SKM-1 (cell line): Measurements from ENCODE around the gene CYP26B1.

Source experiments
- DNase-seq: peaks from one replicate; lab custom pipeline; 2025; ENCODE audit not compliant: unreplicated experiment; lab: John Stamatoyannopoulos, UW

Gene CYP26B1

DNA sequence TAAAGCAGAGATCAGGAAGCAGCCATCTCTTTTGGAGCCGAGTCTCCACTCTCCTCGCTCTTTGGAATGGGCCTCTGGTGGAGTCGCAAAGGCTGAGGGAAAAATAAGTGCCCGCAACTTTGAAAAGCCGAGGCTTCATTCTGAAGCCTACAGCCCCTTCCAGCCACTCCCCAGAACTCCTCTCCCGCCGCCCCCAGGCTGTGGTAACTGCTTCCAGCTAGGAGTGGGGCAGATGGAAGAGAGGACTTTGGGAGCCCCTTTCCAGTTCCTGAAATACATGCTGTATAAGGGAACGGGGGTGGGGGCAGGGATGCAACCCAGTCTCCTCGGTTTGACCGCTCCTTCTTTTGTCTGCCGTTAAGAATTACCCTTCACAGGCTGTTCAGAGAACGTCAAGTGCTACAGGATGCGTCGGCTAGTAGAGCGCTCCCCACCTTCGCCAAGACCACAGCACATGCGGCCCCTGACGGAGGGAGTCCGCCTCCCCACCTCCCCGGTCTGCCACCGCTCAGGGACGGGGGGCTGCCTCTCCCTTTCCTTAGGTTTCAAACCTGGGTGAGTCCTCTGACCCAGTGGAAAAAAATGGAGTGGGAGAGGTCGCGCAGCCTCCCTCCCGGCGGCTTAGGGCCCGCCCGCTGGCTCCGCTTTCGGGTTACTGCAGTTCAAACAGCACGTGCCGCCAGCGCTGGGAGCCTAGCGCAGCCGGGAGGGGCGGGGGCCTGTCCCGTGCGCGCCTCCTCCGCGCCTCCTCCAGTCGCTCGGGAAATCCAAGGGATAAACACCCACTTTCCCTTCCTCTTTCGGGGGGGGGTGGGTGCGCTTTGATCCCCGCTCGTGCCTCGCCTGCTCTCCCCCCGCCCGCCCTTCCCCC lies 4.9 kb downstream of the CYP26B1 start:
- DNase-seq: no peak

DNA sequence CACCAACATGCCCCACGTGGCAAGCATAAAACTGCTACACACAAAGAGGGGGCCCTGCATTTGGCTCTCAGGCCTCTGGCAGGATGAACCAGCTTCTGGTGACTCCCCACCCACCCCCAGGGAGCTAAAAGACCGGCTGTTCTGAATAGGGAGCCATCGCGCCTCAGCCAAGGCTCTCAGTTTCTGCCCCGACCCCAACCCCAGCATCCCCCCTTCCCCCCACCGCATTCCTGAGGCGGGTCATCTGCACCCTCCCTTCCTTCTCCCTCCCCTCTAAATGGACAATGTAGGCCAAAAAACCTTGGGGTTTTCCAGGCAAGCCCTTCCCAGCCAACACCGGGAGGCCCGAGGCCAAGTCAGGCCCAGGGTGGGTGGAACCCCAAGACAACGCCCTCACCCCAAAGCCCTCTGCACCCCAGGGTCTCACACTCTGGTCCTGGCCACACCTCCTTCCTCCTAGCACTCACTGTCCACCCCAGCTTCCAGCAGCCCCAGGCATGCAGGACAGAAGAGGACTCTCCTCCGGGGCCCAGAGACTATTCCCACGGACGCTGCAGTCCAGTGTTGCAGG lies 5.7 kb downstream of the CYP26B1 start:
- no peak for DNase-seq

DNA sequence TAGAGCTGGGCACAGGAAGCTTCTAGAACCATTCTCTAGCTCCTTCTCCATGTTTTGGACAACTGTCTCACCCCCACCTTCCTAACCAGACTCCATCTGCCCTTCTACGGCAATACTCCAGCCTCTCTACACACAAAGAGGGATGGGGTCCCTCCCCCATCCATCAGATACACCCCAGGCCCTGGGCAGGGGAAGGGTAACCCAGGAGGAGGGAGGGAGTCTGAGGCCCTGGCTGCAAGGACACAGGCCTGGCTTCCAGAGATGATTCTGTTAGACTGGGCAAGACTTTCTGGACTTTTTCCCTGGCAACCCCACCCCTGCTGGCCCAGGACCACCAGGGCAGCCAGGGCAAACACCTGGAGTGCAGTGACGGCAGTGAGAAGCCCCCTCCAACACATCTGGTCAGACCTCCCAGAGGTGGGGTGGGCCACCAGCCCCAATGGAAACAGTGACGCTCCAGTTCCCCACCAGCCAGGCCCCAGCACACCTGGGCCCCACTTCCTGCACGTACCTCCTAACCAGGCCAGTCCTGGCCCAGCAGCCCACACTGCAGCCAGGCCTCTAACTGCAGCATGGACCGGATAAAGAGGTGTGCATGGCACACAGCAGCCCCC lies 6.5 kb downstream of the CYP26B1 start:
- DNase-seq: no peak

DNA sequence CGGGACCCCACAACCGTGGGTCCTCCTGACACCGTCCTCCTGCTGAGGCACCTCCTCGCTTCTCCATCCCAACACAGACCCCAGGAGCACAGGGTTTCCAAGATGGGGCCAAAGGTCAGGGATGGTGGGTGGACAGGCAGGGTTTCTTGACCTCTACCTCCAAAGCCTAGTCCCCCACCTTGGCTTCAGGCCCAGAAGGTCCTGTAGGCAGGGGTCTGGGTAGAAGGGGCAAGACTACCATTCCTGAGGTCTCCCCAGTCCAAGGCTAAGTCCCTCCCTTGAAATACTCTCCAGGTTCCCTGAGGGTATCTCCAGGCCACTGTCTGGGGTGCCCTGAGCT lies 7.1 kb downstream of the CYP26B1 start:
- no peak for DNase-seq

DNA sequence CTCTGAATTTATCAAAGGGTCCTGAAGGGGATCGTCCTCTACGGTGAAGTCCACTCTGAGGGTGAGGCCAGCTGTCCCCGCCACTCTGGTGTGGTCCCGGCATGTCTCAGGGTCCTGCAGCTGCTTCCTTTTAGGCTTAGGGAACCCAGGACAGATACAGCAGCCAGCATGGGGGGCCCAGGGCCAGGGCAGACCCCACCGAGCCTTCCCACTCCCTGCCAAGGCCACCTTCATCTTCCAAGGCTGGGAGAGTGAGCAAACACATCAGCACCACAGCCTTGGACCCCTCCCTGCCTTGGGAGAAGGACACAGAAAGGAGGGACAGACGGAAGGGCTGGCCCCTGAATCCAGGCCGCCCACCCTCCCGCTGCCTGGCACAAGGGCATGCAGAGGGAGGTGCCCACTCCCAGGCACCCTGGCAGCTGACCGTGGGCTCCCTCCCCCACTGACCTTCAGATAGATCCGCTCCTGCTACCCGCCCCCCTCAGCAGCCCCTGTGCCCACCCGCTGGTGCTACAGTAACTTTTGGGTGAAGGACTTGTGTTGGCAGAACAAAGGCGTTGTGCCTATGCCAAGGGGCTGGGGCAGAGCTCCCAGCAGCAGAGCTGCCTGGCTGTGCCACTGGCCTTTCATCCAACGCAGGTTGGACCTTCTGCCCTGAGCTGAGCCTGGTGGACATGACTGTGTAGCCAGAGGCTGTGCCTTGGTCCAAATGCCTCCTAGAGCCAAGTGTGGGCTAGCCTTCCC lies 7.6 kb downstream of the CYP26B1 start:
- DNase-seq: no peak

DNA sequence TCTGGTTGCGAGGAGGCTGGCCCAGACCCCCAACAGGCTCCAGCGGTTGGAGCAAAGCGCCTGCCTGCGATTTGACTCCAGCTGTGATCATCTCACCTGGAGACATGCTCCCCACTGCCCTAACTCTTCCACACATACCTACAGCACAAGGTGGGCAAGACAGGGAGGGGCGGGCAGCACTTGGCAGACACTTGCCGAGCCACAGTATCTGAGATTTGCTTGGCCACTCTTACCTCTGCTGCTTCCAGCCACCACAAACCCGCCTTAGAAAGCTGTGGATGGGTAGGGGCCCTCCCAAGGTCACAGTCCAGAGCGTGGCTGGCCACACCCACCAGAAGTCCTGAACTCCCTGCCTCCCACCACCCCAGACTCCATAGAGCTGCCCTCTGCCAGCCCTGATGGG lies 8.2 kb downstream of the CYP26B1 start:
- no peak for DNase-seq

DNA sequence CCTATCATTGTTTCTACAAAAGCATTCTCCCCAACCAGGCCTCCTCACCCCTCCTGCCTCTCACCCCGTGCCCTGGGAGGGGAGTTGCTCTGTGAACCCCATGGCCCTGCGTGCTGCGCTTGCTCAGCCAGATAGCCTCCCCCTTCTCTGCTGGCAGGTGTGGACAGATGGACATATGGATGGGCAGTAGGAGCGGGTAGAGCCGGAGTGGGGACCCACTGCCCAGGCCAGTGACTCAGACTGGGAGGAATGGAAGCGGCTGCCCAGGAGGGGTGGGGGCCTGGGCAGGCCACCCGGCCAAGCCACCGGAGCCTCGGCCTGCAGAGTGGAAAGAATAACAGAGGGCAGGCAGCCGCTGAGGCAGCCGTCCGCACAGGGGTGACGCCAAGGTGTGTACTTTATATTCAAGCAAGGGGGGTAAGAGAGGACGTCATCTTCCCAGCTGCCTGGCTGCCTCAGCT lies 8.7 kb downstream of the CYP26B1 start:
- no peak for DNase-seq

DNA sequence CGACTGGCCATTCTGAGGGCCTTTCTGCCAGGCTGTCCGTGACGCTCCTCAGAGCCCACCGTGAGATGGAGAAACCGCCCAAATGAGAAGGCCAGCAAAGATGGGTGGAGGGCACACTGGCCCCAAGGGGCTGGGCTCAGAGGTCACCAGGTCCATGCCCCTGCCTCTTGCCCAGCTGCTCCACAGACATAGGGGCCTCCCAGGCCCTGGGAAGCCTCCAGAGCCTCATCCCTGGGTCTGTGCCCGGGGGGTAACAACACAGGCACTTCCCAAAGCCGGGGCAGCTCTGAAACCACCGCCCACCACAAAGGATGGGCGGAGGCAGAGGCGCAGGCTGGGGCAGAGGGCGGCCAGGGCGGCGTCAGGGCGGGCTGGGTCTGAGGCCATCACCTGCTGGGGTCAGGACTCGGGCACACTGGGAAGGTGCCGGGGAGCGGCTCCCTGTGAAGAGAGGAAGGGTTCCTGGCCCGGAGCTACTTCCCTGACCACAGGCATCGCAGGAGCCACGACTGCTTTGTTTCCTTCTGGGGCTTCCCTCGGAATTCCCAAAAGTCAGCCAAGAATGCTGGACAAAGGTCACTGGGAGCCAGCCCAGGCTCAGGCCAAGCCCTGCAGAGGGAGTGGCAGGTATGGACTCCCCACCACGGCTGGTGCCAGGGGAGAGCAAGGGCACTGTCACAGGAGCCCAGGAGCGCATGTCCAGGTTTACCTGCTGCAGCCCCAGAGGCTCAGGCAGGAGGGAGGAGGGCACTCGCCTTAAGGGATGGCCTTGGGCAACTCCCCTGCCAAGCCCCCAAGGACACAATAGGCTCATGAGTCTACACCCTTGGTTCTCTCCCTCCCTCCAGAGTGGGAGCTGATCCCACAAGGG lies 9.4 kb downstream of the CYP26B1 start:
- no peak for DNase-seq

DNA sequence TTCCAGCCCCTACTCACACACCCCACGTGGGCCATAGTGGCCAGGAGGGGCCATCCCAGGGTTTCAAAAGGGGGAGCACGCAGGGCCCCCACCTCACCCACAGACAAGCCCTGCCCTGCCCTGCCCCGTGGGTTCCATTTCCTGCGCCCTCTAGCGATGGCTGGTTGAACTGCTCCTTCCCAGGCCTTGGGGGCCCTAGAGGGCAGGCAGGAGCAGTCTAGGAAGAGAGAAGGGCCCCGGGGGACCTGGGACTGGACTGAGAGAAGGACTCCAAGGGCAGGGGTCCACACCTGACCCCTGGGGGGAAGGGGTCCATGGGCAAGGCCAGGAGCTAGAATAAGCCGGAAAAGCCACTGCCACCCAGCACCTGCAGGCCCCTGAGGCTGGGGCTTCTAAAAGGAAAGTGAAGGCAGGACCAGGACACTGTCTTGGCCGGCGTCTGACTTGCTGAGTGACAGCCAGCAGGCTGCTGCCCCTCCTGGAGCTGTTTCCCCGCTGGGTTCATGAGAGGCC lies 10.1 kb downstream of the CYP26B1 start:
- DNase-seq: peak; percentile 18

DNA sequence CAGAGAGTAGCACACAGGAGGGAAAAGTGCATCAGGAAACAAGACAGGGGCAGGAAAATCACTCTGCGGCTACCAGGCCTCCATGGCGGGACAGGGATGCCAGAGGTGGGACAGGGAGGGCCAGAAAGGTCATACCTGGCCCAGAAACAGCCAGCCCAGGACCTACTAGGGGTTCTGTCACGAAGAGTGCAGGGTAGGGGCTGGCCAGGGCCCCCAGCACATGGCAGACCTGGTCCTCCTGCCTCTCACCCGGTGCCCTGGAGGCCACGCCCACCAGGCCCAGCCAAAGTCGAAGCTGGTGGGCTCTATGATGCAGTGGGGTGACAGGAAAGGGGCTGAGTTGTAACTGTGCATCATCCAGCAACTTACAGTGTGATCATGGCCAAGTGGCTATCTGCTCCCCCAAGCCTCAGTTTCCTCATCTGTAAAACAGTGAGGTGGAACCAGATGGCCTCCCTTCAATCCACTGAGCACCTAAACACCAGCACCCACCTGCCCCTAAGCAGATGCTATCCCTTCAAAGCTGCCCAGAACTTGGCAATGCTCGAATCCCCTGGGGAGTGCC lies 10.6 kb downstream of the CYP26B1 start:
- no peak for DNase-seq

DNA sequence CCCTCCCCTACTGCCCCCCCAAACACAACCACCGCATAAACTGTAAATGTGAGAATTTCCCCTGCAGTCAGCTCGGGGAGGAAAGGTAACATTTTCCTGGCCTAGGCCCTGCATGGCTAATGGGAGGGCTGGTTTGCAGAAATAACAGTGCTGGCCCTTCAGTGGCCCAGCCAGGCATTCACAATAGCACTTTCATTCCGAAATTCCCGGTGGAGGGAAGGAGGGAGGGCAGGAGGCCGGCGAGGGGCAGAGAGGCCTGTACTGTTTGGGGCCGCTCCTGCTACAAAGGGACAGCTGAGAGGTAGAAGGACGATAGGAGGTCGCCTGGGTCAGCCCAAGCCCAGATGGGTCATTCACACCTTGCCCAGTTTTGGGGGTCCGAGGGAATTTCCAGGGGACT lies 11.3 kb downstream of the CYP26B1 start:
- no peak for DNase-seq

DNA sequence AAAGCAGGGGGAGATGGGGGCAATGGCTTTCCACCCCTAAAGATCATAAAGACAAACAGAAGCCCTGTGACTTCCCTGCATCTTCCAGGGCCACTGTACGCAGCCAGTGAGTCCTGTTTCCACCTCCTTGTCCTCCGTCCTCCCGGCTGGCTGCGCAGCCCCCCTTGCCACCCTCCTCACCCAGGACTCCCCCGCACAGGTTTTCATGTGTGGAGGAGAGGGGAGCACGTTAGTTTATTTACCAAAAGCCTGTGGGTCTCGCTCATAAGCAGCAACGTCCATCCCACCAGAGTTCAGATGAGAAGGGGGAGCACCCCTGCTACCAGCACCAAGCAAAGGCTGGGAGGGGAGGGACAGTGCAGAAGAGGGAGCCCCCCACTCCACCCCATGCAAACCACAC lies 11.7 kb downstream of the CYP26B1 start:
- no peak for DNase-seq

DNA sequence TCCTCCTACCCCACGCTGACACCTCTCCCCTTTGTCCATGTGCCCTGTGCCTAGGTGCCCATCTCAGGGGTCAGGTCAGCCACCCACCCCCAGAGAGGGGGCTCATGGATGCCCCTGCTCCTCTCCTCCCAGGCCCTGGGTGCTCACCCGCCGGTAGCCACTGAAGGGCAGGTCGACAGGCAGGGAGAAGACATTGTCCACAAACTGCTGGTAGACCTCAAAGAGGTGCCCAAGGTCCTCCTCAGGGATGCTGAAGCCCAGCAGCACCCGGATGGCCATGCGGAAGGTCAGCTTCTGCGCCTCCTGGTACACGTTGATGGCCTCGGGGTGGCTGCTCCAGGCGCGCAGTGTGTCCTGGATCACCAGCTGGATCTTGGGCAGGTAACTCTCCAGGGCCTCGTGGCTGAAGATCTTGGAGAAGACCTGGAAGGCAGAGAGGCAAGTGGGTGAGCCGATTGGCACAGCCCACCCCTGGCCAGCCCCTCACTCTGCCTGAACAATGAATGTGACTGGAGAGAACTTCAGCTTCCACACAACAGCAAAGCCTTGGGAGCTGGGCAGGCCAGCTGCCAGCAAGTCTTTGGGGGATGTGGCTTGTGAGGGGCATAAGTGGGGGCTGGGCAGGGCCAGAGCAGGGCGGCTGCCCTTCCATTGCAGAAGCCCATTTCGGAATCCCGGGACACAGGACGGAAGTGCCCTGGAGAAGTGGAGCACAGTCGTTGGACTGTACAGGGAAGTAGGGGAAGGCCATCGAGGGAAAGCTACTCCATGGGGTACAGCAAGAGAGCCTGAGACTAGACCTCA lies 12.5 kb downstream of the CYP26B1 start:
- DNase-seq: no peak

DNA sequence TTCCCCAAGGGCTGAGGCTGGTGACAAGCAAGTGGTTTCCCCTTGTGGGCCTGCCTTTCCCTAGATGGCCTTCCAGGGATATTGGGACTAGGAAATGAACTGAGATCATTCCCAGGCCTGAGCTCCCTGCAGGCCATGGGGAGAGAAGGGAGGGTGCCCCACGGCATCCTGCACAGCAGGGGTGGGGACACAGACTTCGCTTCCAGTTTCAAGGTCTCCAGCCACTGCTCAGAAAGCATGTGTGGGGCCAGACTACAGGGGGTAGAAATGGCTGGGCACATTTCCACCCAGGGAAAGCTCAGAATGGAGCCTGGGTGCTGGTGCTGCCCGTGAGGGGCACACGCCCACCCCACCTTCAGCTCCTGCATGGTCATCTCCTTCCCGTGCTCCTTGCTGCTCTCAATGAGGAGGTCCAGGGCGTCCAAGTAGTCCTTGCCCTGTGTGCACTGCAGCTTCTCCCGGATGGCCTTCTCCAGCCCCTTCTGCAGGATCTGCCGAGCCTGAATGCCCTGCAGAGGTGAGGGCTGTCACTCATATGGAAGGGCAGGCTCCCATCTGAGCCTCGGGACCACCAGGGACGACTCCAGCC lies 13.2 kb downstream of the CYP26B1 start:
- no peak for DNase-seq

DNA sequence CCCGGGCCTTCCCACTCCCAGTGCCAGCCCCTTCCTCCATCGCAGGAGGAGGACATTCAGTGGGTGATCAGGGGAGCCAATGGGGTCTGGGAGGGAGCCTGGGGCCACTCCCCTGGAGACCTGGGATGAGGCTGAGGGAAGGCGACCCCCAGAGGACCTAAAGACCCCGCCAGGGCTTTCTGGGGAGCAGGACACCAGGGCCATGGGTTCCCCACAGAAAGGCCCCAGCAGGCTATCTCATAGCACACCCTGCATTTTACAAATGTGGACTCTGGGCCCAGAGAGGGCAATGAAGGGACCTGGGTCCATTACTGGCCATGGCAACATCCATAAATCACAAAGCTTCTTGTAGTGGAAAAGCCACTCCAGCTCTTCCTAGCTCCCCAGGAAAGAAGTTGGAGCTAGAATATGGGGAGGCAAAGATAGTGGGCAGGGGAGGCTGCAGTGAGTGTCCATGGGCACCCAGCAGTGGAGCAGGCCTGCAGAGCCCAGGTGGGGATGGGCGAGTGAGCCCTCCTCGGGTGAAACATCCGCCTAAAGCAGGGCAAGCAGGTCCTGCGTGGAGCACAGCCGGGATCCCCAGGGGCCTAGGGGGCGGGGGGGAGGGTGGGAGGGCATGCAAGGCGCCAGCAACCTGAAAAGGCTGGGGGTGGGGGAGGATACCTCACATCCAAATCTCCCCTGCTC lies 13.8 kb downstream of the CYP26B1 start:
- DNase-seq: no peak

DNA sequence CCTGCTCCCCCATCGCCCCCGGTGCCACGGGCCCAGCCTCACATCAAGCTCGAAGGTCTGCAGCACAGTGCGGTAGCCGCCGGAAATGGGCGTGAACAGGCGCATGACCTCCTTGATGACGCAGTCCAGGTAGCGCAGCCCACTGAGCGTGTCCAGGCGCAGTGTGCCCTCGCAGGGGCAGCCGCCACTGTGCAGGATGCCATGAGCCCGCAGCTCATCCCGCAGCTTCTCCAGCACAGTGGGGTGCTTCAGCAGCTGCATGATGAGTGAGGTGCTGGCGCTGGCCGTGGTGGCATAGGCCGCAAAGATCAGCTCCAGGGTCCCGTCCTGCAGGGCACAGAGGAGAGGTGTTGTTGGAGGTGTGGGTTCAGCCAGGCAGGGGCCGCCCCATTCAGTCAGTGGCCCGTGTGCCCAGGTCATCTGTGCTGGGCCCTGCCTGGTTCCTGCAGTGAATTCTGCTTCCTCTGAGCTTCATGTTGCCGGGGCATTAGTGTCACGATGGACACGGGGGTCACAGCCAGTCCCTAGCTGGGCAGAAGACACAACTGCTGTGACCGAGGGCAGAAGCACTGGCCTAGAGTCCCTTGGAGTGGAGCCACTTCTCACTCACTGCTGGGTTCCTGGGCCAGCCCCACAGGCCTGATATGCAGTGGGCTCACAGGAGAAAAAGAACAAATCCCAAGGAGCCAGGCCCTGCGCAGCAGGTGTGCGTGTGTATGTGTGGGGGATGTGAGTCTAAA lies 14.5 kb downstream of the CYP26B1 start:
- no peak for DNase-seq

DNA sequence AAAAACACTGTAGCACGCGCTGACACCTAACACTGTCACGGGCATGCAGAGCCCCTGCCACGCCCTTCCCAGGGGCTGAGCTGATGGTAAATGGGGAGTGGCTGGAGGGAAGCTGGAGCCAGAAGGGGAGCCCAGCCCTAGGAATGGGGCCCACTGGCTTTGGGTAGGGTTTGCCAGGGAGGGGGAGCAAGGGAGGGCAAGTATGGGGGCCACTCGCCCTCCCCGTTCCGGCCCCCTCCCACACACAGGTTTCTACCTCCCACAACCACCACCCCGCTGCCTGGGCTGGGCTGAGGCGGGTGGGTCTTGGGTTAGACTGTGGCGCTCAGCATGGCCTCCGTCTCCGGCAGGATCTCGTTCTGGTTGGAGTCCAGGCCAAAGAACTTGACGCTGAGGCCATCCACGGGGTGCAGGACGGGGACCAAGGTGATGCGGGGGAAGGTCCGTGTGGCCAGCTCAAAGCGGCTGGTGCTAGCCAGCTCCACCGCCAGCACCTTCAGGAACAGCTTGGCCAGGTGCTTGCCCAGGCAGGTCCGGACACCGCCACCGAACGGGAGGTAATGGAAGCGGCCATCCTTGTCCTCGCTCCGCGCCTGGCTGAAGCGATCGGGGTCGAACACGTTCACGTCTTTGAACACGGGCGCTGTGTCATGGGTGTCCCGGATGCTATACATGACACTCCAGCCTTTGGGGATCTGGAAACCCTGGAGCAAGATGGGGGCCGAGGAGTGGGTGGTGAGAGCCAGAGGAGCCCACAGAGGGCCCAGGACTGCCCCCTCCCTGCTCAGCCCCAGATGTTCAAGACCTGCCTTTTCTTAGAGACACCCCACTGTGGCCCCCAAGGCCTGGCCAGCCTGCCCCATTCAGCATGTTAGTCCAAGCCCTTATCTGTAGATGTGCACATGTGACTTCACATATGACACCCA lies 15.5 kb downstream of the CYP26B1 start:
- no peak for DNase-seq
